ENCODE results near the gene MARK1.

DNA sequence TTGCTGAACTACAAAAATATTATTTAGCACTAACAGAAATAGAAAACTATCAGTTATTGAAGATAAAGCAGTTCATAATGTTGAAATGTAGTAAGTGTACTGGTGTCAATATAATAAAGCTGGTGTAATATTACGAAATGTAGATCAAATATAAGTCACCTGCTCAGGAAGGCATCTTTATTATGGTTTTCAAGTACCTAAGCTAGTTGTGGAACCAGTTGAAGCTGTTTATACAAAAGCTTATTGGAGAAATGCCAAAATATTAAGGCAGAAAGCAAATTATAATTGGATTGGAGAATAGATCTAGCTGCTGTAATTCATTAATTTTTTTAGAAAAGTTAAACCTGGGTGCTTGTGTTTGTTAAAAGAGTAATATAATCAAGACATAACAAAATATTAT lies 6.2 kb upstream of the MARK1 start:
- TF ChIP-seq, protein P1, sequence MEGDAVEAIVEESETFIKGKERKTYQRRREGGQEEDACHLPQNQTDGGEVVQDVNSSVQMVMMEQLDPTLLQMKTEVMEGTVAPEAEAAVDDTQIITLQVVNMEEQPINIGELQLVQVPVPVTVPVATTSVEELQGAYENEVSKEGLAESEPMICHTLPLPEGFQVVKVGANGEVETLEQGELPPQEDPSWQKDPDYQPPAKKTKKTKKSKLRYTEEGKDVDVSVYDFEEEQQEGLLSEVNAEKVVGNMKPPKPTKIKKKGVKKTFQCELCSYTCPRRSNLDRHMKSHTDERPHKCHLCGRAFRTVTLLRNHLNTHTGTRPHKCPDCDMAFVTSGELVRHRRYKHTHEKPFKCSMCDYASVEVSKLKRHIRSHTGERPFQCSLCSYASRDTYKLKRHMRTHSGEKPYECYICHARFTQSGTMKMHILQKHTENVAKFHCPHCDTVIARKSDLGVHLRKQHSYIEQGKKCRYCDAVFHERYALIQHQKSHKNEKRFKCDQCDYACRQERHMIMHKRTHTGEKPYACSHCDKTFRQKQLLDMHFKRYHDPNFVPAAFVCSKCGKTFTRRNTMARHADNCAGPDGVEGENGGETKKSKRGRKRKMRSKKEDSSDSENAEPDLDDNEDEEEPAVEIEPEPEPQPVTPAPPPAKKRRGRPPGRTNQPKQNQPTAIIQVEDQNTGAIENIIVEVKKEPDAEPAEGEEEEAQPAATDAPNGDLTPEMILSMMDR (IDR thresholded peaks at IDR 0.05): no peak
- no peak for TF ChIP-seq POLR2A (IDR thresholded peaks at IDR 0.05)
